ENCODE data around the gene KRT2. TPM values are rescaled to one million over a fixed set of nuclear protein-coding genes. Genes with fewer than 3 reads are reported as not detected.

The KRT2 gene
- total RNA-seq, 1 experiment from 2014 or later: not detected

DNA sequence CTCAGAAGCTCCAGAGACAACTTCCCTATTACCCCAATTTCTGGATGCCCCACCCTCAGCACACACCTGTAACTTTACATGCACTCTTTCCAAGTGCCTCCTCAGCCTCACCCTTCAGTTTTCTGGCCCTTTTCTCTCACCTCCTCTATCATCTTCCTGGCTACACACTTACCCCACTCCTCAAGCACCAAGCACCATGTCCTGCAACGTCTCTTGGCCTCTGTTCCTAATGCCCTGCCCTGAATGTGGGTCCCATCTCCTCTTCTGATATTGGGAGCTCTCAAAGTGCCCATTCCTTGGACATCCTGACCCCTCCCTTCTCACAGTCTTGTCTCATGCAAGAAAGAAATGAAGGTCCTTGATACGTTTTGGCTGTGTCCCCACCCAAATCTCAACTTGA, 51.9 kb downstream of the KRT2 start:
- no peak for DNase-seq (ENCODE audit: low read depth)

DNA sequence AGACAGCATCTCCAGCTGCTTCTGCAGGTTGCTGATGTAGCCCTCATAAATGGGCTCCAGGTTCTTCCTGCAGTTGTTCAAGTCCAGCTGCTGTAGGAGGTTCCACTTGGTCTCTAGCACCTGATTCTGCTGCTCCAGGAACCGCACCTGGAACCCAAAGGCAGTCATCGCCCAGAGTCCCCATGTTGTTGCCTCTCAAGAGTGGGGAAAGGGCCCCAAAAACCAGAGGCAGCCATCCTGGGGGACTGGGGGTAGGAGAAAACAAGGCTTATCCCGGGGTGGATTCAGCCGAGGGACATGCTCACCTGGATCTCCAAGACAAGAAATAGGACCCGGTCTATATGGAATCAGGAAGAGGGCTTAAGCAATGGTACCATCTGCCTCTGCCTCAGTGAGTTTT, 53.0 kb downstream of the KRT2 start:
- no peak for DNase-seq (ENCODE audit: low read depth)

Other genes starting within 250 kb of the KRT2 start
- gene KRT82, start 245.9 kb downstream of the KRT2 start, total RNA-seq (2014; rRNA removed; shearing (Covaris generic)): not detected in 2 replicates
- gene KRT75, start 217.8 kb downstream of the KRT2 start, total RNA-seq (2014; rRNA removed; shearing (Covaris generic)): not detected in 2 replicates
- gene KRT6B, start 200.1 kb downstream of the KRT2 start, total RNA-seq (2014; rRNA removed; shearing (Covaris generic)): not detected in 2 replicates
- not detected in 2 replicates for gene KRT6C, start 178.4 kb downstream of the KRT2 start, total RNA-seq (2014; rRNA removed; shearing (Covaris generic))
- not detected in 2 replicates for gene KRT6A, start 159.0 kb downstream of the KRT2 start, total RNA-seq (2014; rRNA removed; shearing (Covaris generic))
- gene KRT5, start 131.8 kb downstream of the KRT2 start, total RNA-seq (2014; rRNA removed; shearing (Covaris generic)): not detected in 2 replicates
- gene KRT71, start 99.1 kb downstream of the KRT2 start, total RNA-seq (2014; rRNA removed; shearing (Covaris generic)): not detected in 2 replicates
- not detected in 2 replicates for gene KRT74, start 78.4 kb downstream of the KRT2 start, total RNA-seq (2014; rRNA removed; shearing (Covaris generic))
- gene KRT72, start 50.7 kb downstream of the KRT2 start, total RNA-seq (2014; rRNA removed; shearing (Covaris generic)): not detected in 2 replicates
- gene KRT73, start 33.7 kb downstream of the KRT2 start, total RNA-seq (2014; rRNA removed; shearing (Covaris generic)): not detected in 2 replicates
- not detected in 2 replicates for gene KRT1, start 28.2 kb upstream of the KRT2 start, total RNA-seq (2014; rRNA removed; shearing (Covaris generic))
- not detected in 2 replicates for gene KRT77, start 51.3 kb upstream of the KRT2 start, total RNA-seq (2014; rRNA removed; shearing (Covaris generic))
- not detected in 2 replicates for gene KRT76, start 125.1 kb upstream of the KRT2 start, total RNA-seq (2014; rRNA removed; shearing (Covaris generic))
- gene KRT3, start 143.9 kb upstream of the KRT2 start, total RNA-seq (2014; rRNA removed; shearing (Covaris generic)): 0.12 TPM in 1 of 2 replicates, not detected in the other
- gene KRT4, start 161.9 kb upstream of the KRT2 start, total RNA-seq (2014; rRNA removed; shearing (Covaris generic)): not detected in 2 replicates
- gene KRT79, start 182.1 kb upstream of the KRT2 start, total RNA-seq (2014; rRNA removed; shearing (Covaris generic)): 3.3 and 4.8 TPM in 2 replicates
- gene KRT78, start 196.8 kb upstream of the KRT2 start, total RNA-seq (2014; rRNA removed; shearing (Covaris generic)): 0.20 and 0.36 TPM in 2 replicates

All from RPMI7951 (cell line).